Kidney (tissue), 14 donors: ENCODE data around the gene CEMIP. TPM values are rescaled to one million over a fixed set of nuclear protein-coding genes. Genes with fewer than 3 reads are reported as not detected.

ENCODE experiments used
- DNase-seq, 5 donors: peaks; one replicate each; pipeline ENCODE4 v3.0.0-alpha.2; 2013 to 2020
- FAIRE-seq: peaks from 2 replicates; lab custom pipeline; 2012; peaks lifted over from hg19 to GRCh38; lab: Jason Lieb, UNC
- H3K27ac ChIP-seq, 2 donors: one replicate each; pipeline ENCODE4 v1.7.0; 2013; ENCODE audit warnings: low read depth in 2 of 2, low read length in 2 of 2, inconsistent platforms in 1 of 2
- H3K27me3 ChIP-seq: one replicate; pipeline ENCODE4 v1.7.1; 2013; ENCODE audit warnings: low read length, inconsistent platforms; ENCODE audit not compliant: control insufficient read depth, insufficient read depth
- H3K36me3 ChIP-seq, 3 donors: one replicate each; pipeline versions ENCODE4 v1.7.0 to v1.7.1; 2013; ENCODE audit warnings: low read length in 3 of 3, control low read depth in 1 of 3, inconsistent platforms in 1 of 3; ENCODE audit not compliant: insufficient read depth in 3 of 3, control insufficient read depth in 2 of 3
- H3K4me1 ChIP-seq, 3 donors: one replicate each; pipeline versions ENCODE4 v1.7.0 to v1.7.1; 2013; ENCODE audit warnings: low read length in 3 of 3, inconsistent platforms in 1 of 3, low read depth in 1 of 3; ENCODE audit not compliant: control insufficient read depth in 2 of 3, insufficient read depth in 2 of 3
- H3K4me3 ChIP-seq, 3 donors: one replicate each; pipeline versions ENCODE4 v1.7.0 to v1.8.1; 2013; ENCODE audit warnings: low read length in 3 of 3, control low read depth in 1 of 3, inconsistent platforms in 1 of 3
- H3K9ac ChIP-seq, 3 donors: one replicate each; pipeline versions ENCODE4 v1.7.0 to v1.7.1; 2013; ENCODE audit warnings: low read length in 3 of 3, control low read depth in 1 of 3, inconsistent platforms in 1 of 3
- H3K9me3 ChIP-seq, 3 donors: one replicate each; pipeline versions ENCODE4 v1.7.0 to v1.7.1; 2013; ENCODE audit warnings: low read length in 3 of 3, control low read depth in 1 of 3, inconsistent platforms in 1 of 3; ENCODE audit not compliant: control insufficient read depth in 2 of 3, insufficient read depth in 1 of 3
- CTCF ChIP-seq: IDR thresholded peaks from 3 replicates; pipeline ENCODE4 v1.5.1; 2012; ENCODE audit warnings: mild to moderate bottlenecking, moderate library complexity, borderline replicate concordance; ENCODE audit not compliant: insufficient read depth; ENCODE audit errors: extremely low read depth
- intact Hi-C: fragments of 100-400 bp; cut with DNase I; formaldehyde crosslinking; loops from one replicate; pipeline ENCODE4 v1.11.1; 2022
- polyA plus RNA-seq: library from polyadenylated mRNA; stranded (reverse); fragments of 350-450 nt; fragmentation: Illumina TruSeq; extraction: RNeasy Lipid Tissue Mini Kit (QIAGEN cat#74804); gene quantifications from one replicate; pipeline ENCODE4 v1.2.3, GENCODE V29; 2014; ENCODE audit warnings: low read depth, low replicate concordance; ENCODE audit not compliant: insufficient read depth
- total RNA-seq: library from RNA; stranded (reverse); fragmentation: NEBNext Ultra II Directional; extraction: Animal tissue kit (Norgen Biotek cat#: 25700); gene quantifications from one replicate; pipeline ENCODE4 v1.2.1, GENCODE V29; 2021
- donor health status: control.
- donor health status: control.
- donor health status: control.
- donor health status: control.
- donor health status: control.
- donor health status: DM: yes; HTN: yes; CAD: no.
- donor health status: Normal renal cell carcinoma (clear cell type).

CEMIP gene
- total and polyA plus RNA-seq, 2 donors from 2014 or later = 0.11 to 0.57 TPM

GRCh38 chr15:80783260-80783659 lies 4.1 kb downstream of the CEMIP start:
- DNase-seq (no peak), FAIRE-seq (no peak)
- Histone ChIP-seq H3K27me3 (peaks cover 5% of the 10 kb centered on the region), H3K4me1 (peaks cover 0 to 10% (median 0%) of the 10 kb centered on the region in 3 donors), H3K36me3 (no peaks in the 10 kb centered on the region), H3K27ac (no peak overlapping the region), H3K9ac (no peak overlapping the region), H3K4me3 (no peak overlapping the region), H3K9me3 (no peaks in the 10 kb centered on the region)
- intact Hi-C loops = loop anchor here (10.0 kb wide), 1 partner anchor 218 kb away; no protein-coding TSS in a partner anchor
- no peak for TF ChIP-seq CTCF

- intact Hi-C loops = loop anchor here (10.0 kb wide), 1 partner anchor 221 kb away; no protein-coding TSS in a partner anchor
- Histone ChIP-seq H3K9ac (no peak overlapping the region), H3K27ac (no peak overlapping the region), H3K9me3 (no peaks in the 10 kb centered on the region), H3K36me3 (no peaks in the 10 kb centered on the region), H3K4me1 (peaks cover 0 to under 1% (median 0%) of the 10 kb centered on the region in 3 donors), H3K27me3 (no peaks in the 10 kb centered on the region), H3K4me3 (no peak overlapping the region)
- no peak for FAIRE-seq
- TF ChIP-seq CTCF = no peak
- no peak for DNase-seq
These were observed 6.2 kb downstream of the CEMIP start for GRCh38 chr15:80785335-80785734.

DNA sequence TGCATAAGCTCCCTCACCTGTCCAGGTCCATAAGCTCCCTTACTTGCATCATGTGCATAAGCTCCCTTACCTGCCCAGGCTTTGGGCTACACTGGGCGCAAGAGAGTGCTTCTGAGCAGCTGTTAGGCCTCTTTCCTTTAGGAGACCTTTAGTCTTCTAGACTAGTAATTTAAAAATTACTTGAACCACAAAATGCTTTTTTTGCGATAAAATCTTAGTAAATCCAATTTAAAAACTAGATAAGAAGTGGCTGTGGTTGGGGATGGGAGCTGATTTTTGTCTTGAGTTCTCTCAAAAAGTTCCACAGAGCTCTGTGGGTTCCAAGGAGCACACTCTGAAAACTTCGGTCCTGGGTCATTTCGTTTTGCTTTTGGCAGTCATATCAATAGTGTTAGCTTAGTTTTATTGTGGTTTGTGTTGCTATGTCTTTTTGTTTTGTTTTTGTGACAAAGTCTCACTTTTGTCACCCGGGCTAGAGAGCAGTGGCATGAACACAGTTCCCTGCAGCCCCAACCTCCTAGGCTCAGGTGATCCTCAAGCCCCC lies 6.7 kb downstream of the CEMIP start:
- FAIRE-seq = no peak
- Histone ChIP-seq H3K9ac (no peak overlapping the region), H3K27me3 (no peaks in the 10 kb centered on the region), H3K4me1 (no peaks in the 10 kb centered on the region), H3K36me3 (no peaks in the 10 kb centered on the region), H3K9me3 (no peaks in the 10 kb centered on the region), H3K27ac (no peak overlapping the region), H3K4me3 (no peak overlapping the region)
- intact Hi-C loops = loop anchor here (10.0 kb wide), 1 partner anchor 221 kb away; no protein-coding TSS in a partner anchor
- TF ChIP-seq CTCF = no peak
- no peak for DNase-seq
